MCF 10A (cell line): ENCODE results near the gene SLC25A1. TPM values are rescaled to one million over a fixed set of nuclear protein-coding genes. Genes with fewer than 3 reads are reported as not detected.

Source experiments
- BruUV-seq: library from RNA; stranded (reverse); fragments of 400-500 nt; replicated peaks from 2 replicates; lab custom pipeline; 2021; lab: Mats Ljungman, UMichigan
- CTCF ChIA-PET: fragments of 300-600 bp; sonication (Branson Sonifier 250); formaldehyde crosslinking; extraction: SDS; loops from one replicate; lab custom pipeline; 2021; ENCODE audit warnings: antibody characterized with exemption, inconsistent platforms; lab: Yijun Ruan, JAX
- POLR2A ChIA-PET: fragments of 300-600, 350-650 bp; sonication (Branson Sonifier 250); formaldehyde crosslinking; extraction: SDS; loops from one replicate; lab custom pipeline; 2020; ENCODE audit warnings: antibody characterized with exemption, inconsistent platforms; lab: Yijun Ruan, JAX
- DNase-seq: peaks from one replicate; pipeline ENCODE4 v3.0.0-alpha.2; 2018; ENCODE audit not compliant: unreplicated experiment
- H3K27ac Mint-ChIP-seq: one replicate; pipeline ENCODE4 v1.8.0; 2022; ENCODE audit warnings: mild to moderate bottlenecking, low read depth, mixed read lengths; ENCODE audit not compliant: unreplicated experiment
- H3K27me3 Mint-ChIP-seq: one replicate; pipeline ENCODE4 v1.8.0; 2022; ENCODE audit warnings: mixed read lengths; ENCODE audit not compliant: insufficient read depth, unreplicated experiment
- H3K36me3 Mint-ChIP-seq: one replicate; pipeline ENCODE4 v1.8.0; 2022; ENCODE audit warnings: mild to moderate bottlenecking, moderate library complexity, mixed read lengths; ENCODE audit not compliant: insufficient read depth, unreplicated experiment
- H3K4me1 Mint-ChIP-seq: one replicate; pipeline ENCODE4 v1.8.0; 2022; ENCODE audit warnings: mixed read lengths; ENCODE audit not compliant: insufficient read depth, unreplicated experiment
- H3K4me3 Mint-ChIP-seq: one replicate; pipeline ENCODE4 v1.8.0; 2022; ENCODE audit warnings: mild to moderate bottlenecking, moderate library complexity, mixed read lengths; ENCODE audit not compliant: unreplicated experiment
- H3K9me3 Mint-ChIP-seq: one replicate; pipeline ENCODE4 v1.8.0; 2022; ENCODE audit warnings: mixed read lengths; ENCODE audit not compliant: unreplicated experiment
- CTCF ChIP-seq: fragments of 200-600 bp; IDR thresholded peaks from one replicate; pipeline ENCODE4 v1.8.0; 2022; ENCODE audit warnings: antibody characterized with exemption, mild to moderate bottlenecking; ENCODE audit not compliant: unreplicated experiment
- intact Hi-C: fragments of 100-400 bp; cut with micrococcal nuclease; formaldehyde crosslinking; loops from 2 replicates; pipeline ENCODE4 v1.14.1; 2022
- total RNA-seq: library from RNA; stranded (reverse); gene quantifications from 2 replicates; pipeline ENCODE4 v1.2.3, GENCODE V29; 2022

The SLC25A1 gene
- total RNA-seq, 1 experiment from 2014 or later = 53.9 TPM

- Mint-ChIP-seq H3K27me3 (no peaks in the 10 kb centered on the region), H3K9me3 (no peaks in the 10 kb centered on the region), H3K4me3 (no peak overlapping the region), H3K36me3 (peaks cover 5% of the 10 kb centered on the region), H3K4me1 (no peaks in the 10 kb centered on the region), H3K27ac (no peak overlapping the region)
- ChIA-PET CTCF (no interaction called here), POLR2A (interaction anchor here (0.7 kb wide), 1 partner anchor 13 kb away, joined by 3 read pairs; no protein-coding TSS in a partner anchor)
- intact Hi-C loops = no loop called here
- TF ChIP-seq CTCF = no peak
- no TSS peak for BruUV-seq
- no peak for DNase-seq
These were observed 38.0 kb upstream of the SLC25A1 start for GRCh38 chr22:19216579-19216978.

- Mint-ChIP-seq H3K4me1 (no peaks in the 10 kb centered on the region), H3K4me3 (no peak overlapping the region), H3K27ac (no peak overlapping the region), H3K9me3 (no peaks in the 10 kb centered on the region), H3K27me3 (no peaks in the 10 kb centered on the region), H3K36me3 (peaks cover 12% of the 10 kb centered on the region)
- TF ChIP-seq CTCF = no peak
- POLR2A ChIA-PET = interaction anchor here (0.9 kb wide), 1 partner anchor 10 kb away, joined by 3 read pairs; no protein-coding TSS in a partner anchor
- CTCF ChIA-PET = interaction anchor here (0.5 to 1.6 kb wide), 2 partner anchors 36 to 497 kb away, joined by 3 to 5 read pairs; no protein-coding TSS in a partner anchor
- DNase-seq = no peak
- BruUV-seq = no TSS peak
- intact Hi-C loops = no loop called here
These were observed 36.8 kb upstream of the SLC25A1 start for GRCh38 chr22:19215360-19215759.

- no peak for TF ChIP-seq CTCF
- Mint-ChIP-seq H3K36me3 (peaks cover 21% of the 10 kb centered on the region), H3K4me3 (no peak overlapping the region), H3K27ac (no peak overlapping the region), H3K4me1 (no peaks in the 10 kb centered on the region), H3K27me3 (no peaks in the 10 kb centered on the region), H3K9me3 (no peaks in the 10 kb centered on the region)
- CTCF ChIA-PET = interaction anchor here (0.6 kb wide), 2 partner anchors 17 to 95 kb away, joined by 3 to 4 read pairs; no protein-coding TSS in a partner anchor
- no peak for DNase-seq
- no TSS peak for BruUV-seq
- POLR2A ChIA-PET = interaction anchor here (0.6 kb wide), 2 partner anchors 80 to 1823 kb away, joined by 3 read pairs; no protein-coding TSS in a partner anchor
- intact Hi-C loops = no loop called here
These were observed 35.5 kb upstream of the SLC25A1 start for GRCh38 chr22:19214078-19214473.

GRCh38 chr22:19213442-19214077 lies 35.0 kb upstream of the SLC25A1 start:
- no peaks in the 10 kb centered on the region for H3K27me3 Mint-ChIP-seq
- no peak for TF ChIP-seq CTCF
- intact Hi-C loops = no loop called here
- no peaks in the 10 kb centered on the region for H3K4me1 Mint-ChIP-seq
- H3K4me3 Mint-ChIP-seq = no peak overlapping the region
- ChIA-PET CTCF (interaction anchor here (0.6 kb wide), 1 partner anchor 95 kb away, joined by 3 read pairs; no protein-coding TSS in a partner anchor), POLR2A (interaction anchor here (0.6 kb wide), 1 partner anchor 1823 kb away, joined by 3 read pairs; no protein-coding TSS in a partner anchor)
- peaks cover 27% of the 10 kb centered on the region for H3K36me3 Mint-ChIP-seq
- DNase-seq = no peak
- H3K27ac Mint-ChIP-seq = no peak overlapping the region
- BruUV-seq = no TSS peak
- H3K9me3 Mint-ChIP-seq = no peaks in the 10 kb centered on the region
